ENCODE results near the gene GPR31. TPM values are rescaled to one million over a fixed set of nuclear protein-coding genes. Genes with fewer than 3 reads are reported as not detected.
"Not testable (repeated sequence)": the region's sequence is repeated elsewhere in the genome, so short reads cannot be mapped to it uniquely, and the experiment has no call there.

GPR31 gene
- total and polyA plus RNA-seq, 4 donors: not detected

GRCh38 chr6:167169867-167170266 lies 12.1 kb upstream of the GPR31 start:
- H3K4me3 ChIP-seq (ENCODE audit: low read depth, low read length); H3K9me3 ChIP-seq (ENCODE audit: control insufficient read depth, insufficient read depth, low read length); H3K36me3 ChIP-seq (ENCODE audit: control insufficient read depth, insufficient read depth, low read length); H3K27me3 ChIP-seq (ENCODE audit: control insufficient read depth, insufficient read depth, low read length); H3K4me1 ChIP-seq (ENCODE audit: control insufficient read depth, insufficient read depth, low read length); DNase-seq (ENCODE audit: low read depth in 4 of 6, low spot score in 6 of 6); H3K27ac ChIP-seq (ENCODE audit: low read depth, low read length): not testable (repeated sequence)
- no CpG with 5 or more reads among the region's 13 CpGs for WGBS (ENCODE audit: insufficient coverage)

- H3K27me3 ChIP-seq (ENCODE audit: control insufficient read depth, insufficient read depth, low read length); H3K4me3 ChIP-seq (ENCODE audit: low read depth, low read length); H3K36me3 ChIP-seq (ENCODE audit: control insufficient read depth, insufficient read depth, low read length); DNase-seq (ENCODE audit: low read depth in 4 of 6, low spot score in 6 of 6); H3K27ac ChIP-seq (ENCODE audit: low read depth, low read length); H3K4me1 ChIP-seq (ENCODE audit: control insufficient read depth, insufficient read depth, low read length); H3K9me3 ChIP-seq (ENCODE audit: control insufficient read depth, insufficient read depth, low read length): not testable (repeated sequence)
- WGBS (ENCODE audit: insufficient coverage): no CpG with 5 or more reads among the region's 16 CpGs
Measured at GRCh38 chr6:167168296-167168695, 10.5 kb upstream of the GPR31 start.

- not testable (repeated sequence) for DNase-seq (ENCODE audit: low read depth in 4 of 6, low spot score in 6 of 6); H3K9me3 ChIP-seq (ENCODE audit: control insufficient read depth, insufficient read depth, low read length); H3K4me1 ChIP-seq (ENCODE audit: control insufficient read depth, insufficient read depth, low read length); H3K36me3 ChIP-seq (ENCODE audit: control insufficient read depth, insufficient read depth, low read length); H3K4me3 ChIP-seq (ENCODE audit: low read depth, low read length); H3K27ac ChIP-seq (ENCODE audit: low read depth, low read length); H3K27me3 ChIP-seq (ENCODE audit: control insufficient read depth, insufficient read depth, low read length)
- WGBS (ENCODE audit: insufficient coverage): no CpG with 5 or more reads among the region's 10 CpGs
Measured at GRCh38 chr6:167167699-167168098, 9.9 kb upstream of the GPR31 start.

GRCh38 chr6:167165858-167166471 lies 8.2 kb upstream of the GPR31 start:
- Histone ChIP-seq H3K4me1 (ENCODE audit: control insufficient read depth, insufficient read depth, low read length) (no peaks in the 10 kb centered on the region), H3K4me3 (ENCODE audit: low read depth, low read length) (no peak overlapping the region), H3K9me3 (ENCODE audit: control insufficient read depth, insufficient read depth, low read length) (no peaks in the 10 kb centered on the region), H3K27ac (ENCODE audit: low read depth, low read length) (no peak overlapping the region), H3K36me3 (ENCODE audit: control insufficient read depth, insufficient read depth, low read length) (no peaks in the 10 kb centered on the region), H3K27me3 (ENCODE audit: control insufficient read depth, insufficient read depth, low read length) (no peaks in the 10 kb centered on the region)
- 100% methylated on average over 1 of the region's 2 CpGs for WGBS (ENCODE audit: insufficient coverage)
- no peak for DNase-seq (ENCODE audit: low read depth in 4 of 6, low spot score in 6 of 6)

- DNase-seq (ENCODE audit: low read depth in 4 of 6, low spot score in 6 of 6): no peak
- 100% methylated on average over 1 of the region's 3 CpGs for WGBS (ENCODE audit: insufficient coverage)
Measured at GRCh38 chr6:167164261-167164660, 6.5 kb upstream of the GPR31 start.

GRCh38 chr6:167163476-167164011 lies 5.8 kb upstream of the GPR31 start:
- no peaks in the 10 kb centered on the region for H3K9me3 ChIP-seq (ENCODE audit: control insufficient read depth, insufficient read depth, low read length)
- no peaks in the 10 kb centered on the region for H3K36me3 ChIP-seq (ENCODE audit: control insufficient read depth, insufficient read depth, low read length)
- no peak overlapping the region for H3K27ac ChIP-seq (ENCODE audit: low read depth, low read length)
- no peaks in the 10 kb centered on the region for H3K4me1 ChIP-seq (ENCODE audit: control insufficient read depth, insufficient read depth, low read length)
- no peak for DNase-seq (ENCODE audit: low read depth in 4 of 6, low spot score in 6 of 6)
- WGBS (ENCODE audit: insufficient coverage): 62% methylated on average over 6 of the region's 9 CpGs
- H3K4me3 ChIP-seq (ENCODE audit: low read depth, low read length): no peak overlapping the region
- H3K27me3 ChIP-seq (ENCODE audit: control insufficient read depth, insufficient read depth, low read length): no peaks in the 10 kb centered on the region

More at GRCh38 chr6:167164261-167164660, 6.5 kb upstream of the GPR31 start:
- Histone ChIP-seq H3K27me3 (ENCODE audit: control insufficient read depth, insufficient read depth, low read length) (no peaks in the 10 kb centered on the region), H3K4me3 (ENCODE audit: low read depth, low read length) (no peak overlapping the region), H3K9me3 (ENCODE audit: control insufficient read depth, insufficient read depth, low read length) (no peaks in the 10 kb centered on the region), H3K36me3 (ENCODE audit: control insufficient read depth, insufficient read depth, low read length) (no peaks in the 10 kb centered on the region), H3K27ac (ENCODE audit: low read depth, low read length) (no peak overlapping the region), H3K4me1 (ENCODE audit: control insufficient read depth, insufficient read depth, low read length) (no peaks in the 10 kb centered on the region)

- Histone ChIP-seq H3K4me1 (ENCODE audit: control insufficient read depth, insufficient read depth, low read length) (no peaks in the 10 kb centered on the region), H3K36me3 (ENCODE audit: control insufficient read depth, insufficient read depth, low read length) (no peaks in the 10 kb centered on the region), H3K4me3 (ENCODE audit: low read depth, low read length) (no peak overlapping the region), H3K27ac (ENCODE audit: low read depth, low read length) (no peak overlapping the region), H3K9me3 (ENCODE audit: control insufficient read depth, insufficient read depth, low read length) (no peaks in the 10 kb centered on the region), H3K27me3 (ENCODE audit: control insufficient read depth, insufficient read depth, low read length) (no peaks in the 10 kb centered on the region)
- no peak for DNase-seq (ENCODE audit: low read depth in 4 of 6, low spot score in 6 of 6)
- 91% methylated on average over 10 of the region's 12 CpGs for WGBS (ENCODE audit: insufficient coverage)
Measured at GRCh38 chr6:167162591-167162990, 4.8 kb upstream of the GPR31 start.

- Histone ChIP-seq H3K4me1 (ENCODE audit: control insufficient read depth, insufficient read depth, low read length) (no peaks in the 10 kb centered on the region), H3K27me3 (ENCODE audit: control insufficient read depth, insufficient read depth, low read length) (no peaks in the 10 kb centered on the region), H3K36me3 (ENCODE audit: control insufficient read depth, insufficient read depth, low read length) (no peaks in the 10 kb centered on the region), H3K4me3 (ENCODE audit: low read depth, low read length) (no peak overlapping the region), H3K27ac (ENCODE audit: low read depth, low read length) (no peak overlapping the region), H3K9me3 (ENCODE audit: control insufficient read depth, insufficient read depth, low read length) (no peaks in the 10 kb centered on the region)
- DNase-seq (ENCODE audit: low read depth in 4 of 6, low spot score in 6 of 6): no peak
- 83% methylated on average over 4 of the region's 5 CpGs for WGBS (ENCODE audit: insufficient coverage)
Measured at GRCh38 chr6:167161851-167162467, 4.2 kb upstream of the GPR31 start.

GRCh38 chr6:167157414-167157813 lies 366 bp downstream of the GPR31 start:
- H3K27me3 ChIP-seq (ENCODE audit: control insufficient read depth, insufficient read depth, low read length): no peaks in the 10 kb centered on the region
- WGBS (ENCODE audit: insufficient coverage): 99% methylated on average over 13 of the region's 19 CpGs

GRCh38 chr6:167154895-167155294 lies 2.9 kb downstream of the GPR31 start:
- no peak for DNase-seq (ENCODE audit: low read depth in 4 of 6, low spot score in 6 of 6)
- Histone ChIP-seq H3K27me3 (ENCODE audit: control insufficient read depth, insufficient read depth, low read length) (no peaks in the 10 kb centered on the region), H3K27ac (ENCODE audit: low read depth, low read length) (no peak overlapping the region), H3K4me1 (ENCODE audit: control insufficient read depth, insufficient read depth, low read length) (peaks cover 11% of the 10 kb centered on the region), H3K4me3 (ENCODE audit: low read depth, low read length) (no peak overlapping the region), H3K36me3 (ENCODE audit: control insufficient read depth, insufficient read depth, low read length) (no peaks in the 10 kb centered on the region), H3K9me3 (ENCODE audit: control insufficient read depth, insufficient read depth, low read length) (no peaks in the 10 kb centered on the region)
- WGBS (ENCODE audit: insufficient coverage): no CpG with 5 or more reads among the region's 2 CpGs

More at GRCh38 chr6:167157414-167157813, 366 bp downstream of the GPR31 start:
- Histone ChIP-seq H3K27ac (ENCODE audit: low read depth, low read length) (no peak overlapping the region), H3K4me3 (ENCODE audit: low read depth, low read length) (no peak overlapping the region), H3K4me1 (ENCODE audit: control insufficient read depth, insufficient read depth, low read length) (peaks cover 11% of the 10 kb centered on the region), H3K36me3 (ENCODE audit: control insufficient read depth, insufficient read depth, low read length) (no peaks in the 10 kb centered on the region), H3K9me3 (ENCODE audit: control insufficient read depth, insufficient read depth, low read length) (no peaks in the 10 kb centered on the region)
- DNase-seq (ENCODE audit: low read depth in 4 of 6, low spot score in 6 of 6): no peak

Measured in spinal cord (tissue), 10 donors.